ENCODE results near the gene WDR93.

WDR93 gene

GRCh38 chr15:89750560-89751542 lies 60.2 kb downstream of the WDR93 start, which contains the start of gene MESP1 (continued):
- TF ChIP-seq ZBTB26 (tag by site-specific recombination; optimal IDR thresholded peaks at IDR 0.05), result peak; percentile 85
- no peak for TF ChIP-seq ZFHX2 (tag by site-specific recombination; conservative IDR thresholded peaks at IDR 0.05)
- no peak for TF ChIP-seq ZNF776 (tag by site-specific recombination; IDR thresholded peaks at IDR 0.05; ENCODE audit: borderline replicate concordance)
- TF ChIP-seq IKZF3 (tag by site-specific recombination; IDR thresholded peaks at IDR 0.05), result no peak
- no peak for TF ChIP-seq EGR2 (tag by site-specific recombination; IDR thresholded peaks at IDR 0.05; ENCODE audit: low read depth)
- TF ChIP-seq ZSCAN23 (tag by site-specific recombination; IDR thresholded peaks at IDR 0.05), result no peak
- TF ChIP-seq SCRT1 (tag by site-specific recombination; IDR thresholded peaks at IDR 0.05; ENCODE audit: borderline replicate concordance), result peak; percentile 62; the same call in 1 of the 2 replicates
- 0 out of 2 replicates have a peak, but pooled peaks have one; percentile 12 for TF ChIP-seq ZNF610 (tag by site-specific recombination; IDR thresholded peaks at IDR 0.05; ENCODE audit: borderline replicate concordance)
- TF ChIP-seq ZNF114 (tag by site-specific recombination; IDR thresholded peaks at IDR 0.05), result no peak
- no peak for TF ChIP-seq ZFP69B (tag by site-specific recombination; IDR thresholded peaks at IDR 0.05)
- TF ChIP-seq ZNF692 (tag by site-specific recombination; IDR thresholded peaks at IDR 0.05), result peak; percentile 66; the same call in 1 of the 2 replicates
- peak; percentile 47; the same call in 1 of the 2 replicates for TF ChIP-seq TCF7L2 (IDR thresholded peaks at IDR 0.05; ENCODE audit: borderline replicate concordance, low read depth, low read length)
- TF ChIP-seq ZNF677 (tag by site-specific recombination; IDR thresholded peaks at IDR 0.05), result 0 out of 2 replicates have a peak, but pooled peaks have one; percentile 40
- no peak for TF ChIP-seq PRDM2 (tag by site-specific recombination; IDR thresholded peaks at IDR 0.05; ENCODE audit: borderline replicate concordance)
- TF ChIP-seq ZNF18 (tag by site-specific recombination; IDR thresholded peaks at IDR 0.05), result peak; percentile 72; the same call in 1 of the 2 replicates
- 0 out of 2 replicates have a peak, but pooled peaks have one; percentile 37 for TF ChIP-seq PATZ1 (tag by site-specific recombination; IDR thresholded peaks at IDR 0.05)
- TF ChIP-seq ZNF488 (tag by site-specific recombination; IDR thresholded peaks at IDR 0.05), result no peak
- TF ChIP-seq ZNF202 (tag by site-specific recombination; IDR thresholded peaks at IDR 0.05; ENCODE audit: borderline replicate concordance), result no peak
- no peak for TF ChIP-seq ZSCAN4 (tag by site-specific recombination; IDR thresholded peaks at IDR 0.05)
- TF ChIP-seq ZNF398 (tag by site-specific recombination; IDR thresholded peaks at IDR 0.05), result no peak
